NCI-H748 (cell line): ENCODE data around the gene URM1.

Source experiments
- DNase-seq: peaks from one replicate; lab custom pipeline; 2025; ENCODE audit not compliant: unreplicated experiment; lab: John Stamatoyannopoulos, UW

The URM1 gene

DNA sequence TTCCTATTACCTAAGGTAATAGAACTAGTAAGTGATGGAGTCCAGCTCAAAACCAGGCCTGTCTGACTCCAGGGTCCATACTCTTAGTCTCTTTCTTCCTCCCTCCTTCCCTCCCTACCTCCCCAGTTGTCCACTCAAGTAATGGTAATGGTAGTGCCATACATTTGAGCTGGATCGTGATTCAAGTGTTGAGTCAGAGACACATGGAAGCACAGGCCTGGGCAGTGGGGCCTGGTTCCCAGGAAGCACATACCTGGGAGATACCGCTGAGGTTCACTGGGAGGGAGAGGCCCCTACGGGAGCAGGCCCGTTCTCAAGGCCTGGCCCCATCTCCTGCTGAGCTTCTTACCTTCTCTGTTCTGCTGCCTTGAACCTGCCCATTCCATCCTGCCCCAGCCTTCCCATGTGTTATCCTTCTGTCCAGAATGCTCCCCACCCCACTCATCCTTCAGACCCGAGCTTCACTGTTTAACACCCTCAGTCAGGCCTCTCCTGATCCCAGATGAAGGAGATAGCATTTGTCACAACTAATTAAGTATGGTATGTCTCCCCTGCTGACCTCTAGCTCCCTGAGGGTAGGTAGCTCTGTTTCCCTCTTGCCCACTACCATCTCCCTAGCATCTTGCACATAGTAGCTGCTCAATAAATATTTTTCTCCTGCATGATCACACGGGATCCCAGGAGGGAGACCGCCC is 13.8 kb downstream of the URM1 start:
- DNase-seq, result no peak

DNA sequence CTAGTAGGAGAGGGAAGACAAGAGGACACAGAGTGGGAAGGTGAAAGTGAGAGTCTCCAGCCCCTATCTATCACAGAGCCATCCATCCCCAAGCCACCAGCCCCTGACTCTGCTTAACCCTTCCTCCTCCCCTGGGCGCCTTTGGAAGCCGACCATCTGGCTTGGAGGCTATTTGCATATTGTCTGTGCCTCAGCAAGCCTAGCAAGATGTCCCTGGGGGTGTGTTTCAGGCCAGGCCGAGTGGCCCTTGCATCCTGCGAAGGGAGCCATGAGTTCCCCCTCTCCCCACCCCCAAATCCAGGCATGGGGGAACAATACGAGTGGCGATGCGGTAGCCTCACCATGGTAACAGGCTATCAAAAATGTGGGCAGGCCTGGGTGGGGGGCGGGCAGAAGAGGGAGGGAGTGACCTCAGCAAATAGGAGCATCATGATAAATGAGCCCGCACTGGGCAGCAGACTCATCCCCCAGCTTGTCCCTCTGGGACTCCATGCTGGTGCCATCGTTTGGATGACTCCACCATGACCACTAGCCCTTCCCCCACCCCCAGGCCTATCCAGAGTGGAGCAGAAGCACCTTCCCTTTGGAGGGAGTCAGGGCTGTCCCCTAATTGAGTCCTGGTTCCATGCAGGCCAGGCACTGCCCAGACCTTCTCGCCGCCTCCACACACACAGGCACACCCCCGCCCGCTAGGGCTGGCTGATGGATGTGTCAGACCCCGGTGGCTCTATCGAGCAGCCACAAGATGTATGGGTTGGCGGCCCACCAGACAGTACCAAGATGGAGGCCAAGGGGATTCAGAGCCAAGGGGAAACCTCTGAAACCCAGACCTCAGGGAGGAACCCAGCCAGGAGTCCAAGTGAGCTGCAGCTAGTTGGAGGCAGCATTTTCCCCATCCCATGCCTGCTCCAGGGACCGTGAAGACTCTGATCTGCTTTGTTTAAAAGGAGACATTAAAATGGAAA is 14.6 kb downstream of the URM1 start:
- DNase-seq, result no peak

DNA sequence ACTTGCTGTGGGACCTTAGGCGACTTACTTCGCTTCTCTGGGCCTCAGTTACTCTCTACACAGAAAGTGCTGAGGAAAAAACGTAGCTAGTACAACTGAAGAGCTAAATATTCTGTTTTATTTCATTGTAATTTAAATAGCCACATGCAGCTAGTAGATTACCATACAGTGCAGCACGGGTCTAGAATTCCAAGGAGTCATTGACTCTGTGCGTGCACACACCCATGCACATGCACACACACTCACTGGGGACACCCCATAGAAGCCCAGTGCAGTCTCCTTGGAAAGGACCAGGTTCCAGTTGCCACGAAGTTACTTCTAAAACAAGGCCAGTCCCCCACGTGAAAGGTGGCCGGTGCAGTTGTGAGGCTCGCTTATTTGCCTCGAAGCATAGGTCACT is 17.0 kb downstream of the URM1 start:
- no peak for DNase-seq

GRCh38 chr9:128389395-128390149 is 18.4 kb downstream of the URM1 start:
- DNase-seq, result no peak

DNA sequence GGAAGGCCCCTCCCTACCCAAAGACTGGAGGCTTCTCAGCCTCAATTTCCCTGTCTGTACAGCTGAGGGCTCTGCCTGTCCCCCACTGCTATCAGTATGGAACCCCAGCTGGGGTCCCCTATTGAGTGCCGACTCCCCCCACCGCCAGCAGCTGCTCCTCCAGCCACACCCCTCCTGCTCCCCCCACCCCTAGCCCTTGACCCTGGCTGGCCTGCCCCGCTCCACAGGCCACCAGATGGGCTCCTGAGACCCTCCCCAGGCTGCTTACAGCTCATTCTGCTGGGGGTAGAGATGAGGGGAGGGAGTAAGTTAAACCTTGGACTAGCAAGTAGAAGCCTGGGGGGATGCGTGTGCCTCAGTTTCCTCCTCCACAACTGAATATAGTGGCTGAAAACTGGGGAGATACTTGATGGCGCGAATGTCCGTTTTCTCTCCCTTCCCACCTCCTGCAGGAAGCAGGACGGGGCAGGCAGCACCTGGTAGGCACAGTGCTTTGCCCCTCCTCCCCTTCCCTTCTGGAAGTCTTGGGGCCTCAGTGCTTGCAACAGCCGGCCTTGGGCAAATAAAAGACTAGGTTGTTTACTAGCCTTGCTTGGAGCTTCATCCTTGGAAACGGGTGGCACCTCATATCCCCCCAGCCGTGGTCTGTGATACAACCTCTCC is 19.1 kb downstream of the URM1 start:
- DNase-seq, result no peak

GRCh38 chr9:128390813-128391711 is 19.9 kb downstream of the URM1 start:
- DNase-seq, result no peak

GRCh38 chr9:128391956-128392301 is 20.8 kb downstream of the URM1 start:
- no peak for DNase-seq

GRCh38 chr9:128392302-128393144 is 21.3 kb downstream of the URM1 start:
- DNase-seq, result no peak

DNA sequence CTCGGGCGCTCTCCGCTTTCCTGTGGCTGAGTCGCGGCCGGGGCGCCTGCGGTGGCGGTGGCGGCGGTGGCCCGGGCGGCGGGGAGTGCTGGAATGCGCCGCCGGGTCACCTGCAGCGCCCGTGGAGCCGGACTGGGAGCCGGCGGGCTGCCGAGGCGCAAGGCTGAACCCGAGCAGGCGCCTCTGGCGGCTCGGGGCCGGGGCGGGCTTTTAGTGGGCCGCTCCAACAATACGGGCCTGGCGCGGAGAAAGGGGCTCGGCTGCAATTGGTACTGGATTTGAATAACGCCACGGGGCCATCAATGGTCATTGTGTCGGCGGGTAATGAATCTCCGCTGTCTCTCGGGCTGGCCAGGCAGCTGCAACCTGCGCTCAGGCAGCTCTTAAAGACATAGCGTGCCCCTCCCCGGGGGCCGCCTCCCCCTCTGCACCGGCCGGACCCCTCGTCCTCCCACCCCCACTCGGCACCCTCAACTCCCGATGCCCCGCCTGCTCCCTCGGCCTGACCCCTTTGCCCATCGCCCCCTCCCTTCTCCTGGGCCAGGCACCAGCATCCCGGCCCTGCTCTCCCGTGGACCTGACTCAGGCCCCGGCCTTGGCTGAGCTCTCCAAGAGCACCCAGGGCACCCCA is 22.1 kb downstream of the URM1 start:
- no peak for DNase-seq

DNA sequence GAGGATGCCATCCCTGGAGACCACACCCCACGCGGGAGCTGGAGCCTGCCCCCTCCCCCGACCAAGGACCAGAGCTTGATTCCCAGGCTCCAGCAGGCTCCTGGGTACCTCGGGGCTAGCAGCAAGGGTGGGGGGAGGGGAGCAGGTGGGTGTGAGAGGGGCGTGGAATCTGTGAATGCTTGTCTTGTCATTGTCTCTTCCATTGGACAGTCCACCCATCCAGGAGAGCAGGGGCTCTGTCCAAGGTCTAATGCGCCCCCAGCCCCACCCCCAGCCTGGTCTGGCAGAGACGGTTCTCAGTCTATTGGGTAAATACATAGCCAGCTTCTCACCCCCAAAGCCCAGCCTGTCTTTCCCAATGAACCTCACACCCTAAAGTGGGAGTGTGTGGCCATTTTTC is 22.8 kb downstream of the URM1 start:
- no peak for DNase-seq

DNA sequence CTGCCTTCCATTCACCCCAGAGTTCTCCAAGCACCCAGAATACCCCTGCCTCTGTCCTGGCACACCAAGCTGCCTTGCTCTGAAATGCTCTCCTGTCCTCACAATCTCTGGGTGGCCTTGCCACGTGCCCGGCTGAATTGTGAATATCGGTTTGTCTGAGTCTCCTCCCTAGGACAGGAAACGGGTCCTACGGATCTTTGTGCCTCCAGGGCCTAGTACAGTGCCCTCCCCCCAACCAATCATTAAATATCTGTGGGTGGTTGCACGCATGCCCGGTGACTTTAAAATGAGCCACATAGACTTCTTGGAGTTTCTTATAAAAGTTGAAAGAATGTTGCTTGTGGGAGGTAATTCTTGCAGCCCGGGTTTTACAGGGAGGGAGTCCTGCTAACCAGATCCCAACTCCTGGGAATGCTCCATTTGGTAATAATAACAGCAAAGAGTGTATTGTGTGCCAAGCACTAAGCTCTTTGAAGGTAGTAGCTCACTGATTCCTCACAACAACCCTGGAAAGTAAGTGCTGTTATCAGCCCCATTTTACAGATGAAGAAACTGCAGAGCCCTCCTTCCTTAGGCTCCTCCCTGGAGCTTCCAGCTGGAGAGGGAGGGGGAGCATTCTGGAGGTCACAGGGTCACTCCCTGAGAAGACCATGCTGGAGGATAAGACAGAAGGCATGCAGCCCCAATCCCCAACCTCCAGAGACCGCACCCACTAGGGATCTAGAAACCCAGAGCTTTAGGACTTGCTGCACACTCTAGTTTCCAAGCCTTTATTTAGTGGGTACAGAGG is 23.4 kb downstream of the URM1 start:
- no peak for DNase-seq

DNA sequence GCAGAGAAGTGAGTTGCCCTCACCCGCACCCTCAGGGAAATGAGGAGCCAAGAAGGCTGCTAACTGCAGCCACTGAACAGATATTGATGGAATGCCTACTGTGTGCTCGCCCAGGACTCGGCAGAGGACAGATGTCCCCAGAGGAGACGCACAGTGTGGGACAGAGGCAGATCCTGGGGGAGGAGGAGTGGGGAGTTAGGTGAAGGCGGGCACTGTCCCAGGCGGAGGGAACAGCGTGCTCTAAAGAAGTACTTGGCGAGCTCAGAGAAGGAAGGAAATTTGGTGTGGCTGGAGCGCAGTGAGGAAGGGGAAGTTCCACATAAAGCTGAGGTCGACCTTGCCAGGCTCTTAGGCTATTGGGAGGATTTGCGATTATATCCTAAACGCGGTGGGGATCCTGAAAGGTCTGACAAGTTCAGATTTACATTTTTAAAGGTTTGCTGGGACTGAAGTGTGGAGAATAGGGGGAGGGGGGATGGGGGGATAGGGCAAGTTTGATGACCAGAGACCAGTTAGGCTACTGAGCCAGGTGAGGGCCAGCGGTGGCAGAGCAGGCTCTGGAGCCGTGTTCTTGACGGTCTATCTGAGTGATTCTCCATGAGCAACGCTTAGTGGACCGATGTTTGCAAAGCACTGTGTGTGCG is 25.9 kb downstream of the URM1 start:
- peak; percentile 12 for DNase-seq

- DNase-seq, result no peak
These were observed 26.7 kb downstream of the URM1 start for GRCh38 chr9:128397831-128398230.

- no peak for DNase-seq
These were observed 28.7 kb downstream of the URM1 start for GRCh38 chr9:128399861-128400260.

DNA sequence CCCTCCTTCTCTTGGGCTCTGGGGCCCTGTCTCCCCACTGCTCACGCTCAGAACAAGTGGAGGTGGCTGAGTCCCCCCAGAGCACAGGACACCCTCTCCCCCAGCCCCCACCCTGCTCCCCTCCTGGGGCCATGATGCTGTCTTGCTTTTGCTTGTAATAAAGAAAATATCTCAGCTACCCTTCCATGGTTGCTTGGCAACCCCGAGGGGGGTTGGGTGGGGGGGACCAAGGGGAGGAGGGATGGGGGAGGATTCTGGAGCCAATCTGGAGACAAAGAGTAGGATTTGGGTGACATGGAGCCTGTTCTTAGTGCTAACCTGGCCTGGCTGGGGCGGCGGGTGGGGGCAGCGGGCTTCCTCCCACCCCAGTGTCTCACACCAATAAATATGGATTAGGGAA is 33.4 kb downstream of the URM1 start:
- DNase-seq, result no peak

- no peak for DNase-seq
These were observed 34.1 kb downstream of the URM1 start for GRCh38 chr9:128405077-128405779.

GRCh38 chr9:128405780-128406171 is 34.6 kb downstream of the URM1 start:
- no peak for DNase-seq
